GM12878 (cell line): Measurements from ENCODE around the gene HLA-B. TPM values are rescaled to one million over a fixed set of nuclear protein-coding genes. Genes with fewer than 3 reads are reported as not detected.

Experiments used
- BACH1 ChIP-seq: fragments of 450-650 bp; IDR thresholded peaks from 2 replicates; pipeline ENCODE4 v1.6.1; 2017; ENCODE audit warnings: mild to moderate bottlenecking, borderline replicate concordance
- BMI1 ChIP-seq: fragments of 450-650 bp; IDR thresholded peaks from 2 replicates; pipeline ENCODE4 v1.6.1; 2016; ENCODE audit warnings: mild to moderate bottlenecking, moderate library complexity, borderline replicate concordance
- CHD1 ChIP-seq: IDR thresholded peaks from 2 replicates; pipeline ENCODE4 v1.6.1; 2012; ENCODE audit warnings: low read depth, low read length, improper control_type of control experiment
- CHD2 ChIP-seq: IDR thresholded peaks from 2 replicates; pipeline ENCODE4 v1.6.1; 2011; ENCODE audit warnings: low read depth, low read length, improper control_type of control experiment, borderline replicate concordance
- DPF2 ChIP-seq: fragments of 450-650 bp; IDR thresholded peaks from 2 replicates; pipeline ENCODE4 v1.6.1; 2017; ENCODE audit warnings: mild to moderate bottlenecking
- E2F4 ChIP-seq: IDR thresholded peaks from 2 replicates; pipeline ENCODE4 v1.6.1; 2012; ENCODE audit warnings: low read depth, low read length, improper control_type of control experiment
- FOXM1 ChIP-seq: IDR thresholded peaks from 2 replicates; pipeline ENCODE4 v1.6.1; 2012; ENCODE audit warnings: low read depth, mild to moderate bottlenecking, inconsistent platforms, low read length, moderate library complexity
- GABPA ChIP-seq: IDR thresholded peaks from 2 replicates; pipeline ENCODE4 v1.6.1; 2014; ENCODE audit warnings: antibody characterized with exemption, low read depth, mild to moderate bottlenecking, inconsistent platforms
- GATAD2B ChIP-seq: fragments of 450-650 bp; conservative IDR thresholded peaks from 2 replicates; pipeline ENCODE4 v1.6.1; 2017; ENCODE audit warnings: low read depth, mild to moderate bottlenecking, moderate library complexity
- HCFC1 ChIP-seq: fragments of 150-350 bp; IDR thresholded peaks from 2 replicates; pipeline ENCODE4 v1.6.1; 2014; ENCODE audit warnings: low read length
- HDAC6 ChIP-seq: fragments of 200-600 bp; sonication (generic); IDR thresholded peaks from one replicate; pipeline ENCODE4 v1.8.0; 2017; ENCODE audit warnings: antibody characterized with exemption; ENCODE audit not compliant: unreplicated experiment
- IKZF2 ChIP-seq, 2 experiments: fragments of 450-650 bp; IDR thresholded peaks; 2 replicates each; pipeline ENCODE4 v1.6.1; 2017; ENCODE audit warnings: mild to moderate bottlenecking in 2 of 2, moderate library complexity in 2 of 2
- MLLT1 ChIP-seq: fragments of 450-650 bp; IDR thresholded peaks from 2 replicates; pipeline ENCODE4 v1.6.1; 2016; ENCODE audit warnings: mild to moderate bottlenecking
- MXI1 ChIP-seq: fragments of 150-350 bp; IDR thresholded peaks from 2 replicates; pipeline ENCODE4 v1.6.1; 2011; ENCODE audit warnings: low read depth, mild to moderate bottlenecking, inconsistent platforms, low read length, improper control_type of control experiment
- NFYA ChIP-seq: IDR thresholded peaks from 2 replicates; pipeline ENCODE4 v1.6.1; 2011; ENCODE audit warnings: low read depth, mild to moderate bottlenecking, low read length, improper control_type of control experiment, borderline replicate concordance
- NR2C2 ChIP-seq: IDR thresholded peaks from 2 replicates; pipeline ENCODE4 v1.6.1; 2011; ENCODE audit warnings: borderline replicate concordance, low read depth; ENCODE audit not compliant: control insufficient read depth, insufficient read length
- NRF1 ChIP-seq: conservative IDR thresholded peaks from 2 replicates; pipeline ENCODE4 v1.6.1; 2011; ENCODE audit warnings: mild to moderate bottlenecking, low read depth, low read length, improper control_type of control experiment
- PAX8 ChIP-seq: fragments of 450-650 bp; IDR thresholded peaks from 2 replicates; pipeline ENCODE4 v1.6.1; 2017; ENCODE audit warnings: mild to moderate bottlenecking, moderate library complexity
- SIN3A ChIP-seq: IDR thresholded peaks from 2 replicates; pipeline ENCODE4 v1.6.1; 2012; ENCODE audit warnings: low read depth, low read length, improper control_type of control experiment
- SPI1 ChIP-seq: IDR thresholded peaks from 2 replicates; pipeline ENCODE4 v1.6.1; 2011; ENCODE audit warnings: low read depth, mild to moderate bottlenecking, low read length, moderate library complexity, borderline replicate concordance; ENCODE audit not compliant: insufficient read depth
- TARDBP ChIP-seq: IDR thresholded peaks from 2 replicates; pipeline ENCODE4 v1.6.1; 2016; ENCODE audit warnings: borderline replicate concordance
- ZBED1 ChIP-seq: IDR thresholded peaks from 2 replicates; pipeline ENCODE4 v1.6.1; 2016; ENCODE audit warnings: borderline replicate concordance
- ZBTB40 ChIP-seq: fragments of 450-650 bp; IDR thresholded peaks from 2 replicates; pipeline ENCODE4 v1.6.1; 2016; ENCODE audit warnings: mild to moderate bottlenecking, moderate library complexity, borderline replicate concordance
- ZNF622 ChIP-seq: fragments of 450-650 bp; IDR thresholded peaks from 2 replicates; pipeline ENCODE4 v1.6.1; 2017; ENCODE audit warnings: mild to moderate bottlenecking, inconsistent platforms
- ZZZ3 ChIP-seq: IDR thresholded peaks from 2 replicates; pipeline ENCODE4 v1.6.1; 2011; ENCODE audit warnings: low read depth; ENCODE audit not compliant: control insufficient read depth, insufficient read length
- polyA plus RNA-seq, 11 experiments: library from polyadenylated mRNA; depleted of rRNA in 4 of 11; unstranded in 6 of 11; stranded (reverse) in 5 of 11; fragments of >200 nt; fragmentation: Nextera tagmentation in 4 of 11; fragmentation: Illumina TruSeq in 1 of 11; extraction: Ambion mirVana in 4 of 11; extraction: Trizol in 1 of 11; gene quantifications; 1 replicate in 1 of 11; 2 replicates in 10 of 11; pipeline versions ENCODE4 v1.2.1 to v1.2.3, GENCODE V29; 2011 to 2016; ENCODE audit warnings: inconsistent platforms in 2 of 11, missing spikeins in 2 of 11, low read depth in 1 of 11
- total RNA-seq, 4 experiments: library from RNA; depleted of rRNA in 3 of 4; stranded (reverse); fragments of >200 nt in 3 of 4; fragmentation: Illumina TruSeq in 1 of 4; extraction: Trizol in 1 of 4; gene quantifications; 2 replicates each; pipeline versions ENCODE4 v1.2.1 to v1.2.3, GENCODE V29; 2013 to 2021

The HLA-B gene
- total and polyA plus RNA-seq, 10 of the 15 experiments (the other 5 are each of a cell fraction or from before 2014, with no cell fraction given), result 820 to 5,128 (median 3,370) TPM

- TF ChIP-seq SPI1 (peak; percentile 98), SIN3A (no peak), CHD2 (peak; percentile 71), HDAC6 (no peak), ZNF622 (no peak), ZBED1 (peak; percentile 37; the same call in 1 of the 2 replicates), NFYA (0 out of 2 replicates have a peak, but pooled peaks have one; percentile 42), ZBTB40 (no peak), HCFC1 (no peak; the same call in 1 of the 2 replicates), MXI1 (no peak), MLLT1 (no peak), GABPA (no peak), ZZZ3 (no peak), BACH1 (peak; percentile 47), DPF2 (no peak), E2F4 (no peak), BMI1 (no peak), NRF1 (no peak), CHD1 (no peak; the same call in 1 of the 2 replicates), GATAD2B (no peak), NR2C2 (no peak), PAX8 (no peak), FOXM1 (no peak), TARDBP (no peak), IKZF2 (IDR thresholded peaks at IDR 0.05) (no peak)
These were observed at the start of gene HLA-B (continued) for GRCh38 chr6:31356946-31357466.
